Activated CD8-positive, alpha-beta T cell treated with anti-CD3 and anti-CD28 coated beads for 36 hours (primary cell): Measurements from ENCODE around the gene BTBD6. TPM values are rescaled to one million over a fixed set of nuclear protein-coding genes. Genes with fewer than 3 reads are reported as not detected.

ENCODE experiments used
- ATAC-seq: fragments of 200-7000 bp; cut with Tn5 transposase; one replicate; pipeline ENCODE4 v1.10.0; 2021; ENCODE audit warnings: mild to moderate bottlenecking, moderate library complexity
- CTCF ChIA-PET: fragments of 350-600 bp; sonication (Branson Sonifier 250); formaldehyde crosslinking; loops from one replicate; lab custom pipeline; 2021; ENCODE audit warnings: antibody characterized with exemption; lab: Charles Lee
- POLR2A ChIA-PET: fragments of 350-600 bp; sonication (Branson Sonifier 250); formaldehyde crosslinking; loops from one replicate; lab custom pipeline; 2021; ENCODE audit warnings: antibody characterized with exemption; lab: Charles Lee
- DNase-seq: peaks from one replicate; pipeline ENCODE4 v3.0.0-alpha.2; 2020
- H3K27ac Mint-ChIP-seq: one replicate; pipeline ENCODE4 v1.8.0; 2021; ENCODE audit warnings: mild to moderate bottlenecking, mixed read lengths
- H3K27me3 Mint-ChIP-seq: one replicate; pipeline ENCODE4 v1.8.0; 2021; ENCODE audit warnings: mixed read lengths
- H3K36me3 Mint-ChIP-seq: one replicate; pipeline ENCODE4 v1.8.0; 2021; ENCODE audit warnings: low read depth, mixed read lengths
- H3K4me1 Mint-ChIP-seq: one replicate; pipeline ENCODE4 v1.8.0; 2021; ENCODE audit warnings: low read depth, mixed read lengths
- H3K4me3 Mint-ChIP-seq: one replicate; pipeline ENCODE4 v1.8.0; 2021; ENCODE audit warnings: mild to moderate bottlenecking, moderate library complexity, mixed read lengths
- H3K9me3 Mint-ChIP-seq: one replicate; pipeline ENCODE4 v1.8.0; 2021; ENCODE audit warnings: mixed read lengths
- intact Hi-C: fragments of 100-400 bp; cut with micrococcal nuclease; formaldehyde crosslinking; loops from one replicate; pipeline ENCODE4 v1.10.0; 2022
- total RNA-seq, 2 experiments: library from RNA; stranded (reverse); gene quantifications; one replicate each; pipeline ENCODE4 v1.2.3, GENCODE V29; 2021
- TF ChIP-seq, protein P1 (sequence below): fragments of 200-600 bp; IDR thresholded peaks from one replicate; pipeline ENCODE4 v1.8.0; 2022; ENCODE audit warnings: antibody characterized with exemption, mild to moderate bottlenecking

BTBD6 gene
- total RNA-seq, 2 experiments from 2014 or later, result 24.7 to 26.7 TPM

DNA sequence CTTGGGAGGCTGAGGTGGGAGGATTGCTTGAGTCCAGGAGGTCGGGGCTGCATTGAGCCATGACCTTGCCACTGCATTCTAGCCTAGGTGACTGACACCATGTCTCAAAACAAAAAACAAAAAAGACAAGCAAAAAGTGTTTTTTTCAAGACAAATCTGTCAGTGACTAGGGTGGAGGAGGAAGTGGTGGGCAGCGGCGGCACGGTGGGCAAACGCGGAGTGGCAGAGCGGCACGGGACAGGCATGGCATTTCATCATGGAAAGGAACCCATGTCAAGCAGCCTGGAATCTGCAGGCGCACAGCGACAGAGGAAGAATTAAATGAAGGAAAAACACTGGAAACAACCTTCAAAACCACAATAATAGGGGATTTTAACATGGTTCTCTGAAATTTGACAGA is 4.0 kb upstream of the BTBD6 start:
- peaks cover 26% of the 10 kb centered on the region for H3K4me1 Mint-ChIP-seq
- H3K36me3 Mint-ChIP-seq, result peaks cover 16% of the 10 kb centered on the region
- H3K27ac Mint-ChIP-seq, result no peak overlapping the region
- ATAC-seq (no peak), DNase-seq (no peak)
- ChIA-PET POLR2A (no interaction called here), CTCF (no interaction called here)
- intact Hi-C loops, result no loop called here
- TF ChIP-seq, protein P1, sequence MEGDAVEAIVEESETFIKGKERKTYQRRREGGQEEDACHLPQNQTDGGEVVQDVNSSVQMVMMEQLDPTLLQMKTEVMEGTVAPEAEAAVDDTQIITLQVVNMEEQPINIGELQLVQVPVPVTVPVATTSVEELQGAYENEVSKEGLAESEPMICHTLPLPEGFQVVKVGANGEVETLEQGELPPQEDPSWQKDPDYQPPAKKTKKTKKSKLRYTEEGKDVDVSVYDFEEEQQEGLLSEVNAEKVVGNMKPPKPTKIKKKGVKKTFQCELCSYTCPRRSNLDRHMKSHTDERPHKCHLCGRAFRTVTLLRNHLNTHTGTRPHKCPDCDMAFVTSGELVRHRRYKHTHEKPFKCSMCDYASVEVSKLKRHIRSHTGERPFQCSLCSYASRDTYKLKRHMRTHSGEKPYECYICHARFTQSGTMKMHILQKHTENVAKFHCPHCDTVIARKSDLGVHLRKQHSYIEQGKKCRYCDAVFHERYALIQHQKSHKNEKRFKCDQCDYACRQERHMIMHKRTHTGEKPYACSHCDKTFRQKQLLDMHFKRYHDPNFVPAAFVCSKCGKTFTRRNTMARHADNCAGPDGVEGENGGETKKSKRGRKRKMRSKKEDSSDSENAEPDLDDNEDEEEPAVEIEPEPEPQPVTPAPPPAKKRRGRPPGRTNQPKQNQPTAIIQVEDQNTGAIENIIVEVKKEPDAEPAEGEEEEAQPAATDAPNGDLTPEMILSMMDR, result no peak
- H3K27me3 Mint-ChIP-seq, result no peaks in the 10 kb centered on the region
- no peaks in the 10 kb centered on the region for H3K9me3 Mint-ChIP-seq
- no peak overlapping the region for H3K4me3 Mint-ChIP-seq

DNA sequence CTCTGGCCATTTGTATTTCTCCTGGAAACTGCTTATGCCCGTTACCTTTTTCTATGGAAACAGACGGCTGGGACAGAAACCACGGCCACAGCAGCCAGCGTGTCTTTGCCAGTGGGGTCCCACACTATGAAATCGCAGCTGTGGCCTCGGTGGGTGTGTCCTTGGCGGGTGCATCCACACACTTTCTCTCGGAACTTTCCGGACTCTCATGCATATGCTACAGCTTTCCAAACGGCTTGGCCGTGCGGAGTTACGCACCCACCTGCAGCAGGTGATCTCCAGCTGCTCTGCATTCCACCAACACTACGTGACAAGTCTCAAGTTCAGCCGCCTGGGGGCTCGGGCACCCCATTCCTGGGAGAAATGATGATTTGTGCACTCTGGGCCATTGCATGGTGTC is 1.3 kb upstream of the BTBD6 start:
- TF ChIP-seq, protein P1, result no peak
- Mint-ChIP-seq H3K9me3 (no peaks in the 10 kb centered on the region), H3K27ac (no peak overlapping the region), H3K27me3 (no peaks in the 10 kb centered on the region), H3K4me1 (peaks cover 26% of the 10 kb centered on the region), H3K4me3 (peak overlapping the region; percentile 74), H3K36me3 (peaks cover 16% of the 10 kb centered on the region)
- intact Hi-C loops, result no loop called here
- POLR2A ChIA-PET, result no interaction called here
- DNase-seq, result no peak
- CTCF ChIA-PET, result interaction anchor here (1.2 to 2.2 kb wide), 3 partner anchors 53 to 105 kb away, joined by 3 to 8 read pairs (median 3); no protein-coding TSS in a partner anchor
- ATAC-seq, result no peak

DNA sequence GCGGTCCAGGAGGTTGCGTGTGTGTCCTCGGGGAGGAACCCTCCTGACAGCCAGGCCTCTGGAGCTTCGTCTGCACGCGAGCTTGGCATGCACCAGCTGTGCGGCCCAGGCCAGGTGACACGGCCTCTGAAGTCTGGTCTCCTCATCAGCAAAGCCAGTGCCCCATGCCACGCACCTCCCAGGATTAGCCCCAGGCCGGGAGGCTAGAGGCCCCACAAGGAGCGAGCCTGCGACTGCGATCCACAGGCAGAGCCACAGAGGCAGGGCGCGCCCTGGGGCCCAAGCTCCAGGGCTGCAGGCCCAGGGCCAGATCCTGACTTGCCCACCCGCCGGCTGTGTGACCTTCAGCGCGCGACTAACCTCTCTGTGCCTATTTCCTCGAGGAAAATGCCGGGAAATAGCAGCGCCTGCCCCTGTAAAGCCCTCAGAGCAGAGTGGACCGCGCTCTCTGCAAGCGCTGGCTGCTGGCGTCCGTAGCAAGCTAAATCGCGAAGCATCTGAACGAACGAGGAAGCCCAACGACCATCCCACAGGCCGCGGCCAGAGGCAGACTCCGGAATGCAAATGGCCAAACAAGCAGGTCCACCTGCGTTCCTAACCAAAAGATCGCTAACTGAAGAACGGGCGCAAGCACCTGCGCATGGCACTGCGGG is 492 bp upstream of the BTBD6 start:
- H3K36me3 Mint-ChIP-seq, result peaks cover 16% of the 10 kb centered on the region
- ChIA-PET POLR2A (interaction anchor here (1.2 to 1.4 kb wide), 2 partner anchors 46 to 66 kb away, joined by 4 read pairs; partner anchors contain the start of gene PACS2), CTCF (interaction anchor here (0.5 to 2.2 kb wide), 9 partner anchors 21 to 1425 kb away, joined by 3 to 8 read pairs (median 3); no protein-coding TSS in a partner anchor)
- intact Hi-C loops, result no loop called here
- no peaks in the 10 kb centered on the region for H3K27me3 Mint-ChIP-seq
- no peaks in the 10 kb centered on the region for H3K9me3 Mint-ChIP-seq
- peak overlapping the region; percentile 55 for H3K27ac Mint-ChIP-seq
- H3K4me1 Mint-ChIP-seq, result peaks cover 26% of the 10 kb centered on the region
- DNase-seq (no peak), ATAC-seq (no peak)
- TF ChIP-seq, protein P1, result no peak
- peak overlapping the region; percentile 74 for H3K4me3 Mint-ChIP-seq

DNA sequence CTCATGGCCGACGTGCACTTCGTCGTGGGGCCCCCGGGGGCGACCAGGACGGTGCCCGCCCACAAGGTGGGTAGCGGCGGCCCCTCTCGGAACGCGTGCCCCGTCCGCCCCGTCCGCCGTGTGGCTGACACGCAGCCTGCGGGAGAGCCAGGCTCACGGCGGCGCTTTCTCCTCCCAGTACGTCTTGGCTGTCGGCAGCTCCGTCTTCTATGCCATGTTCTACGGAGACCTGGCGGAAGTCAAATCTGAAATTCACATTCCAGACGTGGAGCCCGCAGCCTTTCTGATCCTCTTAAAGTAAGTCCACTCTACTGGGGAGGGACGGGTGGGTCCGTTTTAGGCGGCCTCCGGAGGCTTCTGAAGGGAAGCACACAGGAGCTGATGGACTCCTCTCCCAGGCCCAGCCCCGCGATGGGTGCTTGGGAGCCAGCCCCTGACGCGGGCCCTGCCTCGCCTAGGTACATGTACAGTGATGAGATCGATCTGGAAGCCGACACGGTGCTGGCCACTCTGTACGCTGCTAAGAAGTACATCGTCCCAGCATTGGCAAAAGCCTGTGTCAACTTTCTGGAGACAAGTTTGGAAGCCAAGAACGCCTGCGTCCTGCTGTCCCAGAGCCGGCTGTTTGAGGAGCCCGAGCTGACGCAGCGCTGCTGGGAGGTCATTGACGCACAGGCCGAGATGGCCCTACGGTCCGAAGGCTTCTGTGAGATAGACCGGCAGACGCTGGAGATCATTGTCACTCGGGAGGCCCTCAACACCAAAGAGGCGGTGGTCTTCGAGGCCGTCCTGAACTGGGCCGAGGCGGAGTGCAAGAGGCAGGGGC is 1.1 kb downstream of the BTBD6 start:
- intact Hi-C loops, result no loop called here
- Mint-ChIP-seq H3K4me1 (peaks cover 24% of the 10 kb centered on the region), H3K36me3 (peaks cover 16% of the 10 kb centered on the region), H3K9me3 (no peaks in the 10 kb centered on the region), H3K27ac (peak overlapping the region; percentile 59), H3K27me3 (no peaks in the 10 kb centered on the region), H3K4me3 (peak overlapping the region; percentile 68)
- CTCF ChIA-PET, result no interaction called here
- POLR2A ChIA-PET, result interaction anchor here (0.8 to 1.4 kb wide), 5 partner anchors 11 to 65 kb away, joined by 3 to 5 read pairs (median 4); partner anchors contain the start of genes BRF1 and PACS2
- TF ChIP-seq, protein P1, result no peak
- DNase-seq (no peak), ATAC-seq (no peak)

DNA sequence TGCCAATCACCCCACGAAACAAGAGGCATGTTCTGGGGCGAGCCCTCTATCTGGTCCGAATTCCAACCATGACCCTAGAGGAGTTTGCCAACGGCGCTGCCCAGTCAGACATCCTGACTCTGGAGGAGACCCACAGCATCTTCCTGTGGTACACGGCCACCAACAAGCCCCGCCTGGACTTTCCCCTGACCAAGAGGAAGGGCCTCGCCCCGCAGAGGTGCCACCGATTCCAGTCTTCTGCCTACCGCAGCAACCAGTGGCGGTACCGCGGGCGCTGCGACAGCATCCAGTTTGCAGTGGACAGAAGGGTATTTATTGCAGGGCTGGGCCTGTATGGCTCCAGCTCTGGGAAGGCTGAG is 1.7 kb downstream of the BTBD6 start:
- H3K27me3 Mint-ChIP-seq, result no peaks in the 10 kb centered on the region
- no peak for ATAC-seq
- H3K36me3 Mint-ChIP-seq, result peaks cover 16% of the 10 kb centered on the region
- intact Hi-C loops, result no loop called here
- H3K27ac Mint-ChIP-seq, result no peak overlapping the region
- peaks cover 20% of the 10 kb centered on the region for H3K4me1 Mint-ChIP-seq
- H3K4me3 Mint-ChIP-seq, result peak overlapping the region; percentile 68
- TF ChIP-seq, protein P1, result no peak
- POLR2A ChIA-PET, result no interaction called here
- no peaks in the 10 kb centered on the region for H3K9me3 Mint-ChIP-seq
- DNase-seq, result no peak
- CTCF ChIA-PET, result no interaction called here
